K562 (cell line): ENCODE measurements around the gene TMEM131. TPM values are rescaled to one million over a fixed set of nuclear protein-coding genes. Genes with fewer than 3 reads are reported as not detected.

Experiments
- ATAC-seq: fragments of 200-7000 bp; cut with Tn5 transposase; 3 replicates; pipeline ENCODE4 v1.9.1; 2020; ENCODE audit warnings: moderate library complexity
- BruUV-seq: library from RNA; stranded (reverse); fragments of 400-500 nt; replicated peaks from 2 replicates; lab custom pipeline; 2021; lab: Mats Ljungman, UMichigan
- CTCF ChIA-PET: fragments of 300-600 bp; formaldehyde crosslinking; extraction: SDS; loops from one replicate; lab custom pipeline; 2021; ENCODE audit warnings: low intra/inter-chr PET ratio; lab: Yijun Ruan, JAX
- POLR2A ChIA-PET: fragments of 300-600, 350-650 bp; sonication (Branson Sonifier 250); formaldehyde crosslinking; extraction: SDS; loops from one replicate; lab custom pipeline; 2021; ENCODE audit warnings: antibody characterized with exemption, inconsistent platforms; lab: Yijun Ruan, JAX
- DNase-seq, 4 experiments: peaks; one replicate each; pipeline versions ENCODE4 v3.0.0 to v3.0.0-alpha.2; 2011 to 2018; ENCODE audit warnings: low spot score in 3 of 4, mixed read lengths in 3 of 4; ENCODE audit errors: extremely low read depth in 1 of 4
- FAIRE-seq: peaks from 2 replicates; lab custom pipeline; 2011; peaks lifted over from hg19 to GRCh38; lab: Jason Lieb, UNC
- H2AFZ ChIP-seq: 2 replicates; pipeline ENCODE4 v1.6.0; 2011; ENCODE audit warnings: low read depth, low read length, control low read depth, inconsistent platforms
- H3K27ac ChIP-seq: fragments of 200-600 bp; 3 replicates; pipeline ENCODE4 v1.8.0; 2011; ENCODE audit warnings: low read depth, mild to moderate bottlenecking, control low read depth, inconsistent platforms, low read length, moderate library complexity, mixed read lengths; ENCODE audit errors: extremely low read depth
- H3K27me3 ChIP-seq, 2 experiments: fragments of 300-600 bp in 1 of 2; 2 replicates in 1 of 2; 3 replicates in 1 of 2; pipeline versions ENCODE4 v1.6.0 to v1.8.0; 2011; ENCODE audit warnings: inconsistent platforms in 2 of 2, low read length in 2 of 2, mild to moderate bottlenecking in 1 of 2, mixed read lengths in 1 of 2, moderate library complexity in 1 of 2; ENCODE audit not compliant: control insufficient read depth in 2 of 2, insufficient read depth in 2 of 2
- H3K36me3 ChIP-seq: fragments of 300-600 bp; 3 replicates; pipeline ENCODE4 v1.8.0; 2011; ENCODE audit warnings: mild to moderate bottlenecking, low read length, inconsistent platforms; ENCODE audit not compliant: control insufficient read depth, insufficient read depth
- H3K4me1 ChIP-seq, 2 experiments: fragments of 200-600 bp in 1 of 2; replicated peaks in 1 of 2; 2 replicates in 1 of 2; 3 replicates in 1 of 2; pipeline versions ENCODE4 v1.5.1 to v1.8.0; 2011; ENCODE audit warnings: inconsistent platforms in 2 of 2, low read length in 2 of 2, mild to moderate bottlenecking in 1 of 2, mixed read lengths in 1 of 2, moderate library complexity in 1 of 2; ENCODE audit not compliant: control insufficient read depth in 2 of 2, insufficient read depth in 2 of 2
- H3K4me2 ChIP-seq: 2 replicates; pipeline ENCODE4 v1.6.1; 2011; ENCODE audit warnings: low read length, control low read depth, inconsistent platforms, mixed read lengths; ENCODE audit not compliant: insufficient read depth
- H3K4me3 ChIP-seq: fragments of 200-600 bp; sonication (generic), shearing (Covaris generic); 2 replicates; pipeline ENCODE4 v1.5.1; 2016; ENCODE audit warnings: control low read depth, inconsistent platforms
- H3K79me2 ChIP-seq: fragments of 200-600 bp; 3 replicates; pipeline ENCODE4 v1.8.0; 2011; ENCODE audit warnings: low read length, inconsistent platforms; ENCODE audit not compliant: control insufficient read depth, insufficient read depth
- H3K9ac ChIP-seq, 2 experiments: 2 replicates each; pipeline versions ENCODE4 v1.6.0 to v1.6.1; 2011; ENCODE audit warnings: low read depth in 2 of 2, low read length in 2 of 2, control low read depth in 1 of 2, inconsistent platforms in 1 of 2, mild to moderate bottlenecking in 1 of 2, mixed read lengths in 1 of 2; ENCODE audit not compliant: insufficient read depth in 1 of 2
- H3K9me1 ChIP-seq: one replicate; pipeline ENCODE4 v1.6.0; 2011; ENCODE audit warnings: inconsistent platforms, mild to moderate bottlenecking, low read length, moderate library complexity; ENCODE audit not compliant: control insufficient read depth, insufficient read depth
- H3K9me3 ChIP-seq: replicated peaks from 2 replicates; pipeline ENCODE4 v1.5.1; 2011; ENCODE audit warnings: low read depth, low read length, inconsistent platforms; ENCODE audit not compliant: control insufficient read depth, insufficient read depth
- H4K20me1 ChIP-seq: replicated peaks from 2 replicates; pipeline ENCODE4 v1.6.1; 2011; ENCODE audit warnings: low read length, inconsistent platforms, mixed read lengths; ENCODE audit not compliant: control insufficient read depth, insufficient read depth
- ATF1 ChIP-seq, 2 experiments: fragments of 450-650 bp in 1 of 2; IDR thresholded peaks; 2 replicates each; pipeline ENCODE4 v1.6.1; 2016; ENCODE audit warnings: missing compliant biosample characterization in 1 of 2, missing genetic modification characterization in 1 of 2
- CBX2 ChIP-seq: fragments of 200-600 bp; sonication (generic); IDR thresholded peaks from one replicate; pipeline ENCODE4 v1.6.1; 2012; ENCODE audit warnings: mild to moderate bottlenecking, low read length, inconsistent platforms; ENCODE audit not compliant: insufficient read depth, poor library complexity, severe bottlenecking
- CHCHD3 ChIP-seq: fragments of 250-450 bp; sonication (Bioruptor Pico); IDR thresholded peaks from 2 replicates; pipeline ENCODE4 v2.1.2; 2022; ENCODE audit warnings: mild to moderate bottlenecking
- EP400 ChIP-seq: fragments of 450-650 bp; IDR thresholded peaks from 2 replicates; pipeline ENCODE4 v1.6.1; 2017; ENCODE audit warnings: antibody characterized with exemption, mild to moderate bottlenecking, moderate library complexity
- GTF2E2 ChIP-seq: fragments of 200-800 bp; sonication (Bioruptor generic); IDR thresholded peaks from 2 replicates; pipeline ENCODE4 v1.6.1; 2016; ENCODE audit warnings: missing genetic modification characterization, missing compliant biosample characterization
- LCOR ChIP-seq: sonication (generic); formaldehyde crosslinking; IDR thresholded peaks from 2 replicates; pipeline ENCODE4 v1.8.0; 2022; ENCODE audit warnings: mild to moderate bottlenecking, missing genetic modification reagents
- NFIX ChIP-seq: fragments of 250-450 bp; sonication (Bioruptor Pico); IDR thresholded peaks from 2 replicates; pipeline ENCODE4 v1.4.0; 2020; ENCODE audit warnings: low read depth, mild to moderate bottlenecking, moderate library complexity
- PML ChIP-seq: IDR thresholded peaks from 2 replicates; pipeline ENCODE4 v1.6.1; 2012; ENCODE audit warnings: low read length, inconsistent platforms
- SREBF2 ChIP-seq: sonication (generic); formaldehyde crosslinking; IDR thresholded peaks from 2 replicates; pipeline ENCODE4 v1.4.0; 2020; ENCODE audit warnings: mild to moderate bottlenecking, missing genetic modification reagents
- TCF15 ChIP-seq: fragments of 250-450 bp; sonication (Bioruptor Pico); IDR thresholded peaks from 2 replicates; pipeline ENCODE4 v1.8.0; 2022; ENCODE audit warnings: moderate library complexity, mild to moderate bottlenecking, inconsistent platforms
- XRCC4 ChIP-seq: IDR thresholded peaks from one replicate; pipeline ENCODE4 v1.6.1; 2011; ENCODE audit not compliant: insufficient read depth, insufficient read length; ENCODE audit errors: extremely low read depth
- ZBTB26 ChIP-seq: fragments of 450-650 bp; formaldehyde crosslinking; IDR thresholded peaks from 2 replicates; pipeline ENCODE4 v1.4.0; 2022; ENCODE audit warnings: missing genetic modification characterization
- ZNF12 ChIP-seq: sonication (generic); formaldehyde crosslinking; IDR thresholded peaks from 2 replicates; pipeline ENCODE4 v1.4.0; 2020; ENCODE audit warnings: mild to moderate bottlenecking, missing genetic modification reagents
- ZNF140 ChIP-seq: fragments of 250-450 bp; sonication (Bioruptor Pico); IDR thresholded peaks from 2 replicates; pipeline ENCODE4 v1.8.0; 2021; ENCODE audit warnings: moderate library complexity, mild to moderate bottlenecking, inconsistent platforms
- ZNF57 ChIP-seq: fragments of 450-650 bp; formaldehyde crosslinking; IDR thresholded peaks from 2 replicates; pipeline ENCODE4 v1.4.0; 2020; ENCODE audit warnings: mild to moderate bottlenecking, moderate library complexity
- ZNF583 ChIP-seq: fragments of 250-450 bp; sonication (Bioruptor Pico); IDR thresholded peaks from 2 replicates; pipeline ENCODE4 v1.4.0; 2020
- ZNF644 ChIP-seq: fragments of 200-800 bp; sonication (Bioruptor generic); IDR thresholded peaks from 2 replicates; pipeline ENCODE4 v1.6.1; 2016; ENCODE audit warnings: low read depth, missing genetic modification characterization, missing compliant biosample characterization
- WGBS: fragments of 100-300 bp; shearing (Covaris generic); methylation state at CpG from one replicate; pipeline ENCODE4 v1.1.6; 2016; ENCODE audit warnings: low coverage, mixed read lengths; ENCODE audit not compliant: insufficient coverage; ENCODE audit errors: missing lambda C conversion rate; 5-methylcytosine and 5-hydroxymethylcytosine counted together
- in situ Hi-C: fragments of 300-500 bp; cut with MboI; formaldehyde crosslinking; loops from 4 replicates; pipeline ENCODE4 v1.15.0; 2018; ENCODE audit warnings: inconsistent platforms, mixed read lengths
- intact Hi-C: fragments of 100-400 bp; cut with micrococcal nuclease; formaldehyde crosslinking; loops from 2 replicates; pipeline ENCODE4 v1.14.2; 2022
- polyA plus RNA-seq, 8 experiments: library from polyadenylated mRNA; depleted of rRNA in 4 of 8; stranded (reverse) in 5 of 8; unstranded in 3 of 8; fragments of >200 nt; fragmentation: Nextera tagmentation in 2 of 8; fragmentation: Illumina TruSeq in 1 of 8; extraction: Ambion mirVana in 2 of 8; extraction: Trizol in 1 of 8; gene quantifications; 2 replicates each; pipeline versions ENCODE4 v1.2.1 to v1.2.3, GENCODE V29; 2011 to 2014; ENCODE audit warnings: inconsistent platforms in 1 of 8, missing spikeins in 1 of 8
- total RNA-seq, 7 experiments: library from RNA; depleted of rRNA in 6 of 7; stranded (reverse); fragments of >200 nt in 6 of 7; fragmentation: Illumina TruSeq in 2 of 7; extraction: Trizol in 2 of 7; gene quantifications; 2 replicates each; pipeline versions ENCODE4 v1.2.1 to v1.2.3, GENCODE V29; 2011 to 2021; ENCODE audit warnings: low replicate concordance in 1 of 7
- TF ChIP-seq, protein P1 (sequence below): IDR thresholded peaks from 3 replicates; pipeline ENCODE4 v1.6.1; 2011; ENCODE audit warnings: borderline replicate concordance, mild to moderate bottlenecking; ENCODE audit not compliant: insufficient read length, insufficient read depth

The TMEM131 gene
- total and polyA plus RNA-seq, 9 of the 15 experiments (the other 6 are each of a cell fraction or from before 2014, with no cell fraction given), result 2.5 to 21.1 (median 12.4) TPM

- TF ChIP-seq TCF15 (CRISPR knock-in tag) (no peak), ZBTB26 (CRISPR knock-in tag) (no peak), CBX2 (no peak)
Observed at GRCh38 chr2:97998431-97999005, 2.8 kb upstream of the TMEM131 start (continued).

DNA sequence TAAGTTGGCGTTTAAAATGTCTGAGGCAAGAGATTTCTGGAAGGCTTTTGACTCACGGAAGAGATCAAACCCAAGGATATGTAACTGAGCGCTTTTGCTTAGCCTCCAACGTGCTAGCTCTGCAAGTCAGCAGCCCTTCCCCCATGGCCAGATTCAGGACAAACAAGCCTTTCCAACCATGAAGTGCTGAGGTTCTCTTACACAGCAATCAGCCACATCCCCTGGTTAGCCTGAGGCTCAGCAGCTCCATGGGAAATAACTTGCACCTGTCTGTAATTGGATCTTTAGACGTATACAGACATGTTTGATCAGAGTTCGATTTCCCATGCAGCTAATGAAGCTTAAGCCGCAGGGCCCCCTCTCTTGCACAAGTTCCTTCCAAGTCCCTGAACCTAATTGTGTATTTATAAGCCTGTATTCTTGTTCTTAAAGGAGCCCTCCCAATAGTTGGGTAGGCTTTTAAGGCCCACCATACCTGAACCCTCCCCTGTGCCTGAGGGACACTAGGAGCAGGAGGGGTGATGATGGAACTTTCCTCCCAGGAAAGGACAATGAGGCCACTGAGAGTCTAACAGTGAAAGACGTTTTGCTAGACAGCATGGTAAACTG, 2.1 kb upstream of the TMEM131 start:
- Histone ChIP-seq H3K9me1 (no peaks in the 10 kb centered on the region), H4K20me1 (peaks cover 4% of the 10 kb centered on the region; the same call in 1 of the 2 replicates), H3K36me3 (no peaks in the 10 kb centered on the region), H3K27ac (no peak overlapping the region), H3K9me3 (no peaks in the 10 kb centered on the region), H3K27me3 (no peaks in the 10 kb centered on the region), H3K4me2 (no peak overlapping the region), H3K4me1 (peaks cover 2 to 12% of the 10 kb centered on the region in 2 experiments), H3K4me3 (no peak overlapping the region), H3K9ac (no peak overlapping the region), H3K79me2 (peaks cover 27% of the 10 kb centered on the region), H2AFZ (no peak overlapping the region)
- ChIA-PET CTCF (no interaction called here), POLR2A (interaction anchor here (2.3 kb wide), 1 partner anchor 11 kb away, joined by 7 read pairs; no protein-coding TSS in a partner anchor)
- TF ChIP-seq GTF2E2 (tag), result no peak
- TF ChIP-seq NFIX (CRISPR knock-in tag), result no peak
- no peak for TF ChIP-seq ZNF12
- no peak for TF ChIP-seq LCOR (CRISPR knock-in tag)
- TF ChIP-seq ZNF57 (CRISPR knock-in tag), result no peak
- no peak for TF ChIP-seq CHCHD3
- no peak for TF ChIP-seq SREBF2
- no peak for TF ChIP-seq ATF1 (CRISPR knock-in tag; IDR thresholded peaks at IDR 0.05)
- TF ChIP-seq ATF1 (tag; IDR thresholded peaks at IDR 0.05), result no peak
- no peak for TF ChIP-seq ZNF140 (CRISPR knock-in tag)
- TF ChIP-seq ZNF644 (tag), result no peak
- TF ChIP-seq, protein P1, sequence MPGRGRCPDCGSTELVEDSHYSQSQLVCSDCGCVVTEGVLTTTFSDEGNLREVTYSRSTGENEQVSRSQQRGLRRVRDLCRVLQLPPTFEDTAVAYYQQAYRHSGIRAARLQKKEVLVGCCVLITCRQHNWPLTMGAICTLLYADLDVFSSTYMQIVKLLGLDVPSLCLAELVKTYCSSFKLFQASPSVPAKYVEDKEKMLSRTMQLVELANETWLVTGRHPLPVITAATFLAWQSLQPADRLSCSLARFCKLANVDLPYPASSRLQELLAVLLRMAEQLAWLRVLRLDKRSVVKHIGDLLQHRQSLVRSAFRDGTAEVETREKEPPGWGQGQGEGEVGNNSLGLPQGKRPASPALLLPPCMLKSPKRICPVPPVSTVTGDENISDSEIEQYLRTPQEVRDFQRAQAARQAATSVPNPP, result no peak
- TF ChIP-seq PML, result no peak
- no peak for TF ChIP-seq ZNF583 (CRISPR knock-in tag)
- no peak for TF ChIP-seq XRCC4
- TF ChIP-seq EP400, result no peak
- DNase-seq (no peak), FAIRE-seq (no peak), ATAC-seq (no peak)
- intact Hi-C loops (no loop called here), in situ Hi-C loops (no loop called here)
- no TSS peak for BruUV-seq
- WGBS, result 52% methylated on average over 8 of the region's 8 CpGs
